KOPT-K1 (cell line): ENCODE measurements around the gene TPM1.

Source experiments
- H3K27ac ChIP-seq: fragments of 200-600 bp; sonication (generic); 2 replicates; pipeline ENCODE4 v1.5.1; 2016; ENCODE audit warnings: antibody characterized with exemption, mild to moderate bottlenecking, low read depth, low read length; ENCODE audit not compliant: poor library complexity, severe bottlenecking
- H3K36me3 ChIP-seq: fragments of 200-600 bp; sonication (generic); 2 replicates; pipeline ENCODE4 v1.5.1; 2017; ENCODE audit warnings: antibody characterized with exemption, mild to moderate bottlenecking, low read length, moderate library complexity; ENCODE audit not compliant: insufficient read depth
- H3K9me3 ChIP-seq: fragments of 200-600 bp; sonication (generic); 2 replicates; pipeline ENCODE4 v1.5.1; 2017; ENCODE audit warnings: antibody characterized with exemption, low read length, mild to moderate bottlenecking; ENCODE audit not compliant: insufficient read depth, poor library complexity, severe bottlenecking

Gene TPM1

DNA sequence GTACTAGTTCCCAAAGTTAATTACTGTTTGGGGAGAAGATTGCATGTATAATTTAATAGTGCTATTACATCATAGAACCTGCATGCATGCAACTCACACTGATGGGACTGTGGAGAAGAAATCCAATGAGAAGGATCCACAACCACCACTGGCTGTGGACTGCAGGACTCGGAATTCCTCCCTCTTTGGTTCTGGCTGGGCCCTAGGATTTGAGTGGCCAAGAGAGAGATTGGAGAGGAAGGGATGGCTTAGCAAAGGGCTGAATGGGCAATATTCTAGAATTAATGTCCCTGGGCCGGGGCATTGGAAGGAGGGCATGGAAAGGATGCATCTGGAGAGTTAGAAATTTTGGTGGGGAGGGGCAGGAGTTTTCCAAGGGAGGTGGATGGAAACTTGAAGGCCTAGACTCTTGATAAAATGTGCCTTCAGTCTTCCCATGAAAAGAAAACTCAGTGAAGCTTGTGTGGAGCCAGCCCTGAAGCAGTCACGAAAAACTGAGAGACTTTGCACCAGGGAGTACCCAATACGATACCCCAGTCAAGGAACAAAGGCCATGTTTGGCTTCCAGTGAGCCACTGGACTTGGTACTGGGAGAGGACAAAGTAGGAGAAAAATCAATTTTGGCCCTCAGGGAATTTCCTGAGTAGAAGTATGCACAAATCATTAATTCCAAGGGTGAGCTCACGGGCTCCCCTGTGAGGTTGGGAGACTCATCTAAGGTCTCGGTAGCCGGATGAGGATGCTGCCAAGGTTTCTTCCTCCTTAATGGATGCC is 31.4 kb upstream of the TPM1 start:
- Histone ChIP-seq H3K9me3 (no peaks in the 10 kb centered on the region), H3K27ac (no peak overlapping the region), H3K36me3 (no peaks in the 10 kb centered on the region)

DNA sequence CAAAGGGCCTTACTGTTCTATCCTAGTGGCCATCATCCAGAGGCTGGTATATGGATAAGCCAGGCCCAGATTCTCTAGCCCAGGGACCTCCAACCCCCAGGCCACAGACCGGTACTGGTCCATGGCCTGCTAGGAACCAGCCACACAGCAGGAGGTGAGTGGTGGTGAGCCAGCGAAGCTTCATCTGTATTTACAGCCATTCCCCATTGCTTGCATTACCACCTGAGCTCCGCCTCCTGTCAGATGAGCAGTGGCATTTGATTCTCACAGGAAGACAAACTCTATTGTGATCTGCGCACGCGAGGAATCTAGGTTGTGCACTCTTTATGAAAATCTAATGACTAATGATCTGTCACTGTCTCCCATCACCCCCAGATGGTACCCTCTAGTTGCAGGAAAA is 30.1 kb upstream of the TPM1 start:
- H3K36me3 ChIP-seq = no peaks in the 10 kb centered on the region
- no peak overlapping the region for H3K27ac ChIP-seq
- H3K9me3 ChIP-seq = no peaks in the 10 kb centered on the region

DNA sequence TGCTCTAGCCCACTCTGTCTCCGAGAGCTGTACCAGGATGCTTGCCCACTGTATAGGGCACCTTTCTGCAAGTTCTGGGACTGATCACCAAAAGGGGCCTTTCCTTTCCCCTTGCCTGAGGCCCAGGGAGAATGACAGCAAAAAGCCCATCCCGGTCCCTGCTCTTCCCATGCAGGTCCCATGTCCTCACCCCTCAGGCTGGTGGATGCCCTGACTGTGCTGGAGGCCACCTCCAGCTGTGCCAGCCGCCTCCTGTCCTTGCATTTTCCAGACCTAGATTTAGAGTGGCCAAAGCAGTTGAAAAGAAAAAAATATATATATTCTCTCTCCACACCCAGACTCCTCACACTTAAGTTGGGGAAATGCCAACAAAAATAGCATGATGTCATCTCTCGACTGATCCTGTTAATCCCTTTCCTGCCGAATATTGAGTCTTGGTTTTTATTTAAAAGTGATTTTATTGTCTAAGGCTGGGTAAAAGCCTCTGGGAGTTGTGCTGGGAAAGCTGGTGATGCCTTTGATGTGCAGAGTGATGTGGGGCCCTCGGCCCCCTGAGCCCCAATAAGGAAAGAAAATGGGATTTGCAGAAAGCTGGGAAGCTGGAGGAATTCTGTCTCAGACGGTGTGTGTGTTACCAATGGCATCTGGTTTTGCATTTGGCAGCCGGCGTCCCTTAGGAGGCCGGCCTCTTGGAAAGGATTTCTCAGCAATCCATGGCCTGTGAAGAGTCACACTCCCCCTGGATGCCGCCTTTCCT is 29.3 kb upstream of the TPM1 start:
- H3K9me3 ChIP-seq = no peaks in the 10 kb centered on the region
- no peaks in the 10 kb centered on the region for H3K36me3 ChIP-seq
- no peak overlapping the region for H3K27ac ChIP-seq

DNA sequence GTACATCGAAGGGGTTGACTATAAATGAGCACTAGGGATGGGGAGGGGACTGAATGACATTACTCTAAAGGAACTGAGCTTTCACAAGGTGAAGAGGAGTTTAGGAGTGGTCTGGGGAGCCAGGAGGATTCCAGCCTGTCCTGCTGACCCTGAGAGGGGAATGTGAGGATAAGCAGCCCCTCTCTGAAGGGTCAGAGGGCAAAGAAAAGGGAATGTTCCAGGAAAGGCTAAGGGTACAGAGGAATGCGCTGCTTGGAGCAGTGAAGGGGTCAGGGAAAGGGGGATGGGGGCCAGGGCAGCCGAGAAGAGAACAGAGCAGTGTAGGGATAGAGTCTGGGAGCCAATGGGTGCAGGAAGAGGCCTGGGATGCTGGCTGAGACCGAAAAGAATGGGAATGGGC is 28.0 kb upstream of the TPM1 start:
- Histone ChIP-seq H3K27ac (no peak overlapping the region), H3K36me3 (no peaks in the 10 kb centered on the region), H3K9me3 (no peaks in the 10 kb centered on the region)

DNA sequence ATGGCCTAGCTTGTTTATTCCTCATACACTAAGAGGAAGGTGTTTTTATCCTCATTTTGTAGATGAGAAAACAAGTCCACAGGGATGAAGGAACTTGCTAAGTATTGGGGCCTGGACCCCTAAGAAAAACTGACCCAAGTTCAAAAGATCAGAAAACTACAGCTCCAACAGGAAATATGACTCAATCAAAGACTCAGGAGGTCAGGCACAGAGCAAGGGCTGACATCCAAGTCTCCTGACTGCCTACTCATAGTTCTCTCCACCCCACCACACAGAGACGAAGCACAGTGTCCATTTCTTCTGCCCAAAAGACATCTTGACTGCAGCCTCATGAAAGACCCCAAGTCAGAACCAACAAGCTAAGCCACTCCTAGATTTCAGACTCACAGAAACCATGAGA is 26.9 kb upstream of the TPM1 start:
- Histone ChIP-seq H3K36me3 (no peaks in the 10 kb centered on the region), H3K9me3 (no peaks in the 10 kb centered on the region), H3K27ac (no peak overlapping the region)

DNA sequence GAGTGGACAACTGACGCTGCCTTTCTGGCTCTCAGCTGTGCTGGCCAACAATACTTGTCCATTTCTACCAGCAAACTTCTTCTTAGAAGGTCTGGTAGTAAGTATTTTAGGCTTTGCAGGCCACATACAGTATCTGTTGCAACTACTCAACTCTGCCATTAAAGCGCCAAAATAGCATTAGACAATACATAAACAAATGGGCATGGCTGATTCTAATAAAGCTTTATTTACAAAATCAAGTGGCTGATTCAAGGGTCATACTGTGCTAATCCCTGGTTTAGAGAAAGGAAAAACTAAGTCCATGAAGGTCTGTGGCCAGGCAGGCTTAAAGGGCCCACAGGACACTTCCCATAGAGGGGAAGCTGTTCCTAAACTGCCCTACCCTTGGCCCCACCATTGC is 26.3 kb upstream of the TPM1 start:
- H3K9me3 ChIP-seq = no peaks in the 10 kb centered on the region
- H3K27ac ChIP-seq = no peak overlapping the region
- H3K36me3 ChIP-seq = no peaks in the 10 kb centered on the region

DNA sequence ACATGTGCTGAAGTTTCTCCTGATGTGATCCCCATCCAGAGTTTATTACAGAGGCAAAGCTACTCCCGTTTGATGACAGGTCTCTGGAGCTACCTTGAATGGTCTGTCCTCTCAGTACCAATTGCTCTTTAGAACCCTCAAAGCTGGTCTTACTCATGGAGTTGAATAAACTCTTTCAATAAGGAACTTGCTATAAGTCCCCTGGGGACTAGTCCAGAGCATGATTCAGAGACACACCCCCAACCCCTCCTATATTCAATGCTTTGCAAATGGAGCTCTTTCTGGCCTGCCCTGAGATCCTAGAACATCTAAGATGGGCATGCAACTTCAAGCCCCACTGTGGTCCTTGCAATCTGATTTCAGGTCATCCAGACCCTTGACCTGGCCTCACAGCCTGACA is 23.9 kb upstream of the TPM1 start:
- H3K36me3 ChIP-seq = no peaks in the 10 kb centered on the region
- no peak overlapping the region for H3K27ac ChIP-seq

DNA sequence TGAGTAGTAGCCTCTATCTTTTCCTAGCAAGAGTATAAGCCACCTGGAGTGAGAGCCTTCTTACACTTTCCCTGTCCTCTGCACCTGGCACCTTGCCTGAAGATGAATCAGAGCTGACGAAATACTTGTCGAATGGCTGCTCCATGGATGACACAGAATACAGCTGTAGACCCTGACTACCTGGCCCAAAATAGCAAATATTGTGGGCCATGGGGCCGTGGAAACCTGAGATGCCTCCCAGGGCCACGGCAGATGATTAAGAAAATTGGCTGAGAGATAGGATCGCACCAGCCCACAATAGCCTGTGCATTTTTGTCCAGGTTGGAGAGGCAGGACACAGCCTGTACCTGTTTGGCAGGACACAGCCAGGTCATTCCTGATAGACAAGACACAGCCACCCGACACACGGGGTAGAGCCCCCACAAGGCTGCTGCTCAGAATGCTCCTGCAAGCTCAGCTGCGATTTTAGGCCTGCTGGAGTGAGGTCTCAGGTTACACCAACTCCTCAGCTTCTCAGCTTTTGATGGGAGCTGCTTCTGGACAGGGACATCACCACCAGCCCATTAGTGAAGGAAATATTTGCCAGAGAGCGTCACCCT is 22.9 kb upstream of the TPM1 start:
- no peak overlapping the region for H3K27ac ChIP-seq
- H3K36me3 ChIP-seq = no peaks in the 10 kb centered on the region
- H3K9me3 ChIP-seq = no peaks in the 10 kb centered on the region

More for the DNA sequence above, 23.9 kb upstream of the TPM1 start:
- H3K9me3 ChIP-seq = no peaks in the 10 kb centered on the region

DNA sequence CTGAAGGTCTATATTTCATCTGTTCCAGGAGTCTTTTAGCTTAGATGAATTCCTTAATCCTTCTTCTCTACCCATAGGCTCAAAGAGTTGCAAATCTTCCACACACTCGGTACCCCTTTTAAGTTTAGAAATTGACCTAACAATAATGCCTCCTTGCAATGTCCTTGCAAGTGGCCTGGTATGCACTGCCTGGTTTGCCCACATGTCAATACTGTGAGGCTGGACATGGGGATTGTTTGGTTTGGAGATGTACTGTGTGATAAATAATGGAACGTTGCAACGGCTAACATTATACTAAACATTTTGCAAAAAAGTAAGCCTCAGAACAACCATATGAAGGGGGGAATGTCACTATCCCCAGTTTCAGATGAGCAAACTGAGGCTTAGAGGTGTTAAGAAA is 22.4 kb upstream of the TPM1 start:
- no peaks in the 10 kb centered on the region for H3K36me3 ChIP-seq
- H3K27ac ChIP-seq = no peak overlapping the region
- no peaks in the 10 kb centered on the region for H3K9me3 ChIP-seq

DNA sequence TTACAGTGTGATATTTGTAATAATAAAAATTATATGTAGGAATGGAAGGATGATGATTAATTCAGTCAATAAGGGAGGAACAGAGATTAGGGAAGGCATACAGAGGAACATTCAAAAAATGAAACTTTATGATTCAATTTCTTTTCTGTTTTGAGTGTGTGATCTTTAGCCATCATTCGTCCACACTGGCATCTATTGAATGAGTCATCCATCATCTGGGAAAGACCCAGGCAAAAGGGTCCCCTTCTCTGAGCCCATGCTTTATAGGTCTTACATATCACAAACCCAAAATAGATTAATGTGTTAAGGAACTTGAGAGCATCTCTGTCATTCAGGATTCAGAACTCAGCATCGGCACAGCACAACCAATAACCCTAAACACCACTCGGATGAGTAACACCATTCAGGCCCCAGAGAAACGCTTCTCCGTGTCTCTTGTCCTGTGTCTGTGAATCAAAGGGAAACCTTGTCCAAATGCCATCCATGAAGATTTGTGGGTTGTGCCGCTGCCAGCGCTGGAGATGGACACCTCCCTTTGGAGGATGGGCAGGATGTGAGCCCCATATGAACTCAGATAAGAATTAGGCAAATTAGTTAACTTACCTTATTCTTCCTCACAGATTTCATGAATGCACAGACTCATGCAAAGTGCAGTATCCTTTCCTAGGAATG is 21.7 kb upstream of the TPM1 start:
- H3K9me3 ChIP-seq = no peaks in the 10 kb centered on the region
- H3K36me3 ChIP-seq = no peaks in the 10 kb centered on the region
- no peak overlapping the region for H3K27ac ChIP-seq

DNA sequence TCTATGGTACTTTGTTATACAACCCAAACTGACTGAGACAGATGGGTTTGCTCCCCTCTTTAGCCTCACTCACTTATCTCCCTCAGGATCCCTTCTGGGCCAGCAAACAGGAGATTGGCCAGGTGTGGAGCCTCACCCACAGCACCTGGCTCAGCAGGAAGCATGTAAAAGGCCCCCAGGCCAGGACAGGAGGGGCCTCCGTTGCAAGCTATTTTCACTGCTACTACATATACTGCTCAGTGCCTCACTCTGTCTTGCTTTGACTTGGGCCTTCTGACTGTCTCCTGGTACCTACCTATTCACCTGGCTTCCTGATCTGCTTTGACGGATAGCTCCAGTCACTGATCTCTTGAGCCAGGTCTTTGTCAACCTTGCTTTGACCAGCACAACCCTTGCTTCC is 20.4 kb upstream of the TPM1 start:
- Histone ChIP-seq H3K27ac (no peak overlapping the region), H3K9me3 (no peaks in the 10 kb centered on the region), H3K36me3 (no peaks in the 10 kb centered on the region)

DNA sequence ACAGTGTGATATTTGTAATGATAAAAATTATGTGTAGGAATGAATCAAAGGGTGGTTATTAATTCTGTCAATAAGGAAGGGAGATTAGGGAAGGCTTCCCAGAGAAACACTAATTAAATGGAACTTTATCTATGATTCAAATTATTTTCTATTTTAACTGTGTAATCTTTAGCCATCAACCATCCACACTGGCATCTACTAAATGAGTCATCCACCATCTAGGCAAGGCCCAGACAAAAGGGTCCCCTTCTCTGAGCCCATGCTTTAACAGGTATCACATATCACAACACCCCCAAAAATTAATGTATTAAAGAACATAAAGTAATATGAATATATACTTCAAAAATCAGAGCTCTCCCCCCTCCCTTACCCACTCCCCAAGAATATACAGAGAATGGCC is 19.9 kb upstream of the TPM1 start:
- Histone ChIP-seq H3K9me3 (no peaks in the 10 kb centered on the region), H3K27ac (no peak overlapping the region), H3K36me3 (no peaks in the 10 kb centered on the region)

DNA sequence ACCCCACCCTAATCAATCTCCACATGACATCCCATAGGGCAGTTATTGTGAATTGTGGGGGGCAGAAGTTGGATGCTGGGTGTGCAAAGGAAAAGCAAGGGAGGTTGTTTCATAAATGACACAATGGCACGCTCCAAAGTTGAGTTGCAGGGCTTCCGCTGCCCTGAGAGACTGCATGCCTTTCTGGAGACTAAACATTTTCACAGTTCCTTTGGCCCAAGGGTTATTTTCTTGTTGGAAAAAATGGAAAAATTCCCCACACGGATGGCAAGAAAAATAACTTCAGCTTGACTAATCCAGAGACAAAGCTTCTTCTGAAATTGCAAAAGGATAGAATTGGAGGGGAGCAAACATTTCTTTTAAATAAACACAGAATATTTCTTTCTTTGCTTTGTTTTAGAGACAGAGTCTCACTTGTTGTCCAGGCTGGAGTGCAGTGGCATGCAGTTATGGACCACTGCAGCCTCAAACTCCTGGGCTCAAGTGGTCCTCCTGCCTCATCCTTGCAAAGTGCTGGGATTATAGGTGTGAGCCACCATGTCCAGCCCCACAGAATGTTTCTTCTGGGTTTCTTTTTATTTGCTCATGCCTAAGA is 19.1 kb upstream of the TPM1 start:
- Histone ChIP-seq H3K27ac (no peak overlapping the region), H3K9me3 (no peaks in the 10 kb centered on the region), H3K36me3 (no peaks in the 10 kb centered on the region)

DNA sequence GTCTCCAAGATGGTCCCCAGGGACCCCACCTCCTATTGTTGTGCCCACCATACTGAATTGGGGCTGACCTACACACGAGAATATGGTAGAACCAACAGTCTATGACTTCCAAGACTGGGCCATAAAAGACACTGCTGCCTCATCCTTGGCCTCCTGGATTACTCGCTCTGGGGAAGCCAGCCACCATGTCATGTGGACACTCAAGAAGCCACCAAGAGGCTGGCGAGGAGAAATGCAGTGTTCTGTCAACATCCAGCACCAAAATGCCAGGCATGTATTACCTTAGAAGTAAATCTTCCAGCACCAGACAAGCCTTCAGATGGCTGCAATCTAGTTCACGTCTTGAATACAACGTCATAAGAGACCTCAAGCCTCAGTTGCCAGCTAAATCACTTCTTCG is 17.1 kb upstream of the TPM1 start:
- no peaks in the 10 kb centered on the region for H3K36me3 ChIP-seq
- H3K27ac ChIP-seq = no peak overlapping the region
- no peaks in the 10 kb centered on the region for H3K9me3 ChIP-seq

DNA sequence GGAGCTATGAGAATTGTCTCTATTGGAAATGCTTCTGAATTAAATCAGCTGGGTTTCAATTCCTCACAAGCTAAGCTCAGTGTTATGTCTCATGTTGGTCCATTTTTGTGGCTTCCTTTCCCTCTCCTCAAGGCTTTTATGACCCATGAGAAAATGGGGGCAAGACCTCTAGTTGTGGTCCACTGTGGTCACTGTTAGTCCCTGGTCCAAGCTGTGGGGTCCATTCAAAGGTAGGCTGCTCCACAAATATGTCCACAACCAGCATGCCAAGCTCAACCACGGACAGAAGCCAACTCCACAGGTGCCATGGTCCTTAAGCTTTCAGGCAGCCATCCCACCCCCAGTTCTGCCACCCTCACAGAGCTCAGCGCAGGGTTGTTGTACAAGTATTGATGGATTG is 14.9 kb upstream of the TPM1 start:
- H3K36me3 ChIP-seq = no peaks in the 10 kb centered on the region
- H3K27ac ChIP-seq = no peak overlapping the region
- H3K9me3 ChIP-seq = no peaks in the 10 kb centered on the region
